Right renal cortex interstitium (tissue), 3 donors: ENCODE data around the gene UBE2V1. TPM values are rescaled to one million over a fixed set of nuclear protein-coding genes. Genes with fewer than 3 reads are reported as not detected.

ENCODE experiments used
- DNase-seq, 3 donors: peaks; one replicate each; pipeline ENCODE4 v3.0.0-alpha.2; 2013; ENCODE audit warnings: low read depth in 3 of 3, low spot score in 2 of 3
- polyA plus RNA-seq, 3 donors: library from polyadenylated mRNA; unstranded; fragments of 120-200 nt; gene quantifications; one replicate each; pipeline ENCODE4 v1.2.1, GENCODE V29; 2013; ENCODE audit not compliant: insufficient read length in 3 of 3

The UBE2V1 gene
- polyA plus RNA-seq, 3 donors: 149 to 151 (median 149) TPM

GRCh38 chr20:50050660-50051308 lies 62.2 kb downstream of the UBE2V1 start:
- no peak for DNase-seq

- DNase-seq: no peak
These were observed 62.7 kb downstream of the UBE2V1 start for GRCh38 chr20:50050214-50050613.

- no peak for DNase-seq
These were observed 63.4 kb downstream of the UBE2V1 start for GRCh38 chr20:50049442-50050026.

DNA sequence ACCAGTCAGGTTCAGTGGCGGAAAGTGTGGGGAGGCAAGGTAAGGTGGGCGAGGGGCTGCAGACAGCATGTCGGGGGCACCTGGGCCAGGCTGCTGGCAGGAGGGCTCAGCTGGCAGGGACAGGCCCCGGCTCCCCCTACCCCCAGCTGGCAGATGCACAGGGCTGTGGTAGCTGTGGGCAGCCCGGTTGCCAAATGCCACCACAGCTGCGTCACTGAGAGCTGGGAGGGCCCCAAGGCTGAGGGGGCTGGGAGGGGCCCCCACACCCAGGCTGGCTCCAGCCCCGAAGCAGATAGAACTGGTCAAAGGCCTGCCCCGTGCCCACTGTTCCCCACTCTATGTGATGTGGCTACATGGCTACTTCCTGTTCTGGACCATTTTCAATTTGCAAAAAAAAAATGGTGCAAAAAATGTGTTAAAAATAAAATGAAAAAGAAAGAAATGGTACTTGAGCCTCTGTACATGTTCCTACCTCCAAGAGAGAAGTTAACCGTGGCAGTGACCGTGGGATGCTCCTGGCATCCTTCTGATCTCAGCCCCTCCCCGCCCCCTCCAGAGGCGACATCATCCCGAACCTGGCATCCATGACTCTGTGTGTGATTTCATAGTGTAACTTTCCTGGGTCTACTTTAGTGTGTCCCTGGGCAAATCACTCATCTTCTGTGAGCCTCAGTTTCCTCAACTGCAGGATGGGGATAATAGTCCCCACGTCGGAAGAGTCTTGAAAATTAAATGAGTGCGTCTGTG lies 64.4 kb downstream of the UBE2V1 start:
- no peak for DNase-seq

DNA sequence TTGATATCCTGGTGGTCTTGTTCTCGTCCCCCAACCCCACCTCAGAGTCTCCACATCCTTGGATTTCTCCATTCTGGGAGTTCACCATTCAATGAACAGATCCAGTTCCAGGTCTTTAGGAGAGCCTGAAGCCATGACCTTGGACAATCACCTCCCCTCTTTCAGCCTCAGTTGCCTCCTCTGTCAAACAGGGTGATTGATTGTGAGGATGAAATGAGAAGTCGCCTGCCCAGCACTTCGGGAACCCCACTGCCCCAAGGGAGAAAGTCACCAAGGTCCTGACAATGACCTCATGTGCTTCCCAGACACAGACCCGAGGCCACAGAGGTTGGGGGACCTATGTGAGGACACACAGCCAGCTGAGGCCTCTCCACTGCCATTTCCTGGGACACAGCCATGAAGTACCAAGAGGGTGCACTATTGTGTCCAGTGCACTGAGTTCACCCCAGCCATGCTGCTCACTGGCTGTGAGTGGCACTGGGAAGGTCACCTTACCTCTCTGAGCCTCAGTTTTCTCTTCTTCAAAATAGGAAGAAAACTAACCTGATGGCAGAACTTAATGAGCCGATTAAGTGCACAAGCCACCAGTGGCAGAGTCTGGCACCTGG lies 68.5 kb downstream of the UBE2V1 start:
- DNase-seq: no peak

GRCh38 chr20:50043573-50044352 lies 69.2 kb downstream of the UBE2V1 start:
- DNase-seq: no peak

DNA sequence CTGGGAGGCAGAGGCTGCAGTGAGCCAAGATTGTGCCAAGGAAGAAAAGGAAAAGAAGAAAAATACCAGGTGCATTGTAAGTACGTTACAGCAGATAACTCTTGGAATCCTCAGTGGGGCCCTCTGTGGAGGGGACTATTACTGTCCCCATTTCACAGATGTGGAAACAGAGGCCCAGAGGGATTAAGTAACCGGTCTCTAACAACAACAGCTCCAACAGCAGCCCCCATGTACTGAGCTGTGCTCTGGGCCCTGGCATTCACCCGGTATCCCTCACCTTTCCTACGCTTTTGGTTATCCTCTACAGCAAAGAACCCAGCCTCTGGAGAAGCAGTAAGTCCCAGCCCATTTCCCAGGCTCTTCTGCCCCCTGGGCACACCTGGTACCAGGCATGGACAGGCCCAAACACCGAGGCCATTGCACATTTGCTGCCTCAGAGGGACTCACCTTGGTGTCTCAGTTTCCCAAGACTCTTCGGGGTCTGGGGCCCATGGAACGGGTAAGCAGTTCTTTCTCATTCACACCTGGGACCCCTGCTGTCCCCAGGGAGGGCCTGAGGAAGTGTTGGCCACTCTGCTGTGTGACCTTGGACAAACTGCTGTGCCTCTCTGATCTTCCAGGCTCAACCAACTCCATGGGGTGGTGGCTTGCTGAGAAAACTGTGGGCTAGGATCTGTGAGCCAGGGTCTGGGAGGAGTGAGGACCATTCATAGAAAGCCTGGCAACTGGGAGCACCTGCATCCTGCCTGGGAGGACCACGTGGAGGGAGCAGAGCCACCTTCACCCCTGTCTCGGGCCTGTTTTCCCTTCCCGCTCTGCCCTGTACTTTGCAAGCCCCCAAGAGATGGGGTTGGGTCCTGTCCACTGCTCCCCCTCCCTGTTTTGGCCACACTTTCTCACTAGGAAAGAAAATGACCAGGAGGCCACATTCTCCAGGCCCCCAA lies 70.3 kb downstream of the UBE2V1 start:
- DNase-seq: no peak

- no peak for DNase-seq
These were observed 71.6 kb downstream of the UBE2V1 start for GRCh38 chr20:50041246-50041873.

DNA sequence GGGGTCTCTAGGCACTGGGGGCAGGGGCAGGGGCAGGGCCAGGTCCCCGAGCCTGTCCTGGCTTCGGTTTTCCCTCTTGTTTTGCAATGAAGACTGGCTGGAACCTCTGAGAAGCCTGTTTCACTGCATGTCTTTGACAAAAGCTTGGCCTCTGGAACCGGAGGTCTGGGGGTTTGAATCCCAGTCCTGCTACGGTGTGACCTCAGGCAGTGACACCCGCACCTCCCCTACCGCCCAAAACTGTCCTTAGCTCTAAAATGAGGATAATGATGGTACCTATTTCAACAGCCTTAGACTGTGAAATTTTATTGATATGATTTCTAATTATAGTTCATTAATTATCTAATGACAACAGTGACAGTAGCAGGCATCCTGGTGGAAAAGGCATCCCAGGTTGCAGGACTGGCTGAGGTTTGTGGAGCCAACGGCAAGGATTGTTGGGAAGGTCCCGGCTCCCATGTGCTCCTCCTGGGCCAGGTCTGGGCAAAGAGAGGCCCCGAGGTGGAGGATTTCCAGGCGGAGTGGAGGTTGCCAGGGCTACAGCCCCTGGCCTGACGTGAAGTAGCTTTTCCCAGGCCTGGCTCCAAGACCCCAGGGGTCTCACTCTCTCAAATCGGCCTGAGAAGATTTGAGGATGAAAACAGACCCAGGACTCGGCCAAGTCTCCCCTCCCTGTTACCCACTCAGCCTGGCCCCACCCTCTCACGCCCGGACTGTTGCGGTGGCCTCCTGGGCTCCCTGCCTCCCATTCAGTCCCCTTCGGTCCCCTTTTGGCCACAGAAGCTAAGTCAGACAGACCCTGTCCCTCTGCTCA lies 72.3 kb downstream of the UBE2V1 start:
- DNase-seq: no peak

- DNase-seq: no peak
These were observed 73.1 kb downstream of the UBE2V1 start for GRCh38 chr20:50039706-50040431.

GRCh38 chr20:50038574-50038991 lies 74.4 kb downstream of the UBE2V1 start:
- DNase-seq: no peak

GRCh38 chr20:50038169-50038568 lies 74.8 kb downstream of the UBE2V1 start:
- no peak for DNase-seq

DNA sequence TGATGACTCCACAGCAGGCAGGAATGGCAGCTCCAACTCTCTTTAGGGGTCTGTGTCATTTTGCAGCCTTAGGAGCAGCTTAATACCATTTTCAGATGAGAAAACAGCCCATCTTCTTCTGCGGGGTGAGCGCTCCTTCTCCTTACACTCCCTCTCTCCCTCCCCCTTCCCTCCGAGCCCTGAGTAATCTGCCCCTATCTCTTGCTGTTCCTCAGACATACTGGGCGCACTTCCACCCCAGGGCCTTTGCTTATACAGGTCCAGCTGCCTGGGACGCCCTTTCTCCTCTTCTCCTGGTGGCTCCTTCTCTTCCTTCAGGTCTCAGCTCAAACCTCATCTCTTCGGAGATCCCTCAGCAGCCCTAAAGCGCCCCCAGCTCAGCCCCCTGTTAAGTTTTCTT lies 75.4 kb downstream of the UBE2V1 start:
- DNase-seq: no peak

- DNase-seq: no peak
These were observed 75.8 kb downstream of the UBE2V1 start for GRCh38 chr20:50037123-50037522.

DNA sequence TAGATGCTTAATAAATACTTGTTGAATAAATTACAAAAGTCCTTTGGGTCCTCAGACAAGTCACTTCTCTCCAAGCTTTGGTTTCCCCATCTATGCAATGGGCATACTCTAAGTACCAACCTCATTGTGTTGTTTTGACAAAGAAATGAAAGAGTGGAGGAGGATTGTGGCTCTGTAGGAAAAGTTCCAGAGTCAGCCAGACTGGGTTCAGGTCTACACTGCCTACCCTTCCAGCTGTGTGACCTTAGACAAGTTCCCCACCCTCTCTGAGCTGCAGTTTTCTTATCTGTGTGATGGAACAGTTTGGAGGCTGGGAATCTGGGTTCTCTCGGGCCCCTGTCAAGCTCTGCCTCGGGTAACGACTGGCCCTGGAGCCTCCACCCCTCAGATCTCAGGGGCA lies 76.2 kb downstream of the UBE2V1 start:
- DNase-seq: no peak

DNA sequence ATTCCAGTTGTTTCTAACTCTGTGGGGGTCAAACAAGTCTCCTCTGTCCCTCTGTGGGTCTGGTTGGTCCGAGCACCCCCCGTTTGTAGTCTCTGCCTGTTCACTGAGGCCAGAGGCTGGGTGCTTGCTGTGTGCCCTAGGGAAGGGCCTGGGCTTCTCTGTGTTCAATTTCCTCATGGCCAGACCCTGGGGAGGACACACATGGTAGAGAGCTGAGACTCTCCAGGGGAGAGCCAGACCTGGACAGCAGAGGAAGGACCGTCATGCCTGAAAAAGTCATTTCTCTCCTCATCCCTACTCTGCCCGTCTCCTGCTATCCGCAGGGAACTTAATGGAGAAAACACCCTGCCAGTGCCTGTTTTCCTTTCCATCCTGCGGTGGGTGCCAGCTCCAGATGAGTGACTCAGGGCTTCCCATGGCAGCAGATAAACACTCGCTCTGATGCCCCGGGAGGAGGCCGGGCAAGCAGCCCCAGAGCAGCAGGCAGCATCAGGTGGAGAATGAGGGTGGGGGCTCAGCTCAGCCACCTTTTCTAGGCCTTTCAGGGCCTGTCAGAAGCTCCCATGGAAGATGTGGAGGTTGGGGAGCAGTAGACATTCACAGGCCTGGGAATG lies 78.3 kb downstream of the UBE2V1 start:
- no peak for DNase-seq

- DNase-seq: no peak
These were observed 79.8 kb downstream of the UBE2V1 start for GRCh38 chr20:50032955-50033666.
